OCI-LY1 (cell line): Measurements from ENCODE around the gene ADAD2.

ENCODE experiments used
- CTCF ChIP-seq: fragments of 200-600 bp; sonication (generic), shearing (Covaris generic); IDR thresholded peaks from 2 replicates; pipeline ENCODE4 v1.5.1; 2017; ENCODE audit warnings: mild to moderate bottlenecking, antibody characterized with exemption, low read length, moderate library complexity, mixed read lengths
- EZH2 ChIP-seq: fragments of 200-600 bp; sonication (generic), shearing (Covaris generic); IDR thresholded peaks from 2 replicates; pipeline ENCODE4 v1.8.0; 2017; ENCODE audit warnings: borderline replicate concordance, mixed run types, mild to moderate bottlenecking, antibody characterized with exemption, low read length, moderate library complexity, mixed read lengths

GRCh38 chr16:84197466-84198128 lies 6.6 kb downstream of the ADAD2 start:
- no peak for TF ChIP-seq CTCF
- no peak for TF ChIP-seq EZH2
